Measurements from ENCODE around the gene KREMEN2. TPM values are rescaled to one million over a fixed set of nuclear protein-coding genes. Genes with fewer than 3 reads are reported as not detected.

KREMEN2 gene
- total and polyA plus RNA-seq, 2 of the 13 experiments (the other 11 are each of a cell fraction or from before 2014, with no cell fraction given): 0.48 to 1.2 TPM

GRCh38 chr16:2981177-2981898, 17.3 kb downstream of the KREMEN2 start (continued):
- TF ChIP-seq ZNF318 (CRISPR knock-in tag; IDR thresholded peaks at IDR 0.05): no peak
- no peak; the same call in none of the 2 replicates for TF ChIP-seq ZNF605 (CRISPR knock-in tag; IDR thresholded peaks at IDR 0.05)
- TF ChIP-seq SIN3B (IDR thresholded peaks at IDR 0.05; ENCODE audit: low read length): no peak
- TF ChIP-seq ZNF224 (CRISPR knock-in tag; IDR thresholded peaks at IDR 0.05): no peak
- no peak; the same call in 1 of the 2 replicates for TF ChIP-seq HIVEP1 (CRISPR knock-in tag; IDR thresholded peaks at IDR 0.05)
- no peak for TF ChIP-seq ETV6 (CRISPR knock-in tag; conservative IDR thresholded peaks at IDR 0.05)
- no peak for TF ChIP-seq BRD4 (CRISPR knock-in tag; IDR thresholded peaks at IDR 0.05)
- TF ChIP-seq NFAT5 (CRISPR knock-in tag; IDR thresholded peaks at IDR 0.05): no peak
- no peak for TF ChIP-seq JDP2 (CRISPR knock-in tag; IDR thresholded peaks at IDR 0.05; ENCODE audit: borderline replicate concordance)
- TF ChIP-seq HNF1A (IDR thresholded peaks at IDR 0.05; ENCODE audit: low read depth): no peak
- TF ChIP-seq HNF1A (CRISPR knock-in tag; IDR thresholded peaks at IDR 0.05; ENCODE audit: borderline replicate concordance): no peak

All from HepG2 (cell line).